Measurements from ENCODE around the gene PBX4.
A peak's percentile ranks its signal among the peaks of the same experiment; 100 is the strongest.

PBX4 gene

GRCh38 chr19:19552798-19553197 lies 65.7 kb downstream of the PBX4 start:
- DNase-seq = no peak

- no peak for DNase-seq
Observed at GRCh38 chr19:19551853-19552192, 66.7 kb downstream of the PBX4 start.

GRCh38 chr19:19550972-19551852 lies 67.3 kb downstream of the PBX4 start:
- DNase-seq = no peak

GRCh38 chr19:19550485-19550929 lies 68.0 kb downstream of the PBX4 start:
- DNase-seq = no peak

- no peak for DNase-seq
Observed at GRCh38 chr19:19549804-19550464, 68.6 kb downstream of the PBX4 start.

GRCh38 chr19:19548915-19549759 lies 69.3 kb downstream of the PBX4 start:
- no peak for DNase-seq

GRCh38 chr19:19547674-19548336 lies 70.7 kb downstream of the PBX4 start:
- DNase-seq = no peak

- no peak for DNase-seq
Observed at GRCh38 chr19:19546751-19547162, 71.7 kb downstream of the PBX4 start.

GRCh38 chr19:19545707-19546106 lies 72.8 kb downstream of the PBX4 start:
- no peak for DNase-seq

- DNase-seq = no peak
Observed at GRCh38 chr19:19544954-19545591, 73.4 kb downstream of the PBX4 start.

- DNase-seq = no peak
Observed at GRCh38 chr19:19544257-19544953, 74.1 kb downstream of the PBX4 start.

GRCh38 chr19:19543640-19544039 lies 74.8 kb downstream of the PBX4 start:
- no peak for DNase-seq

GRCh38 chr19:19543101-19543500 lies 75.4 kb downstream of the PBX4 start:
- no peak for DNase-seq

GRCh38 chr19:19542507-19542906 lies 76.0 kb downstream of the PBX4 start:
- DNase-seq = no peak

GRCh38 chr19:19541616-19542015 lies 76.9 kb downstream of the PBX4 start:
- DNase-seq = no peak

- peak; percentile 76 for DNase-seq
Observed at GRCh38 chr19:19540715-19541515, 77.6 kb downstream of the PBX4 start.

GRCh38 chr19:19540064-19540714 lies 78.3 kb downstream of the PBX4 start:
- no peak for DNase-seq

- DNase-seq = no peak
Observed at GRCh38 chr19:19539698-19540063, 78.8 kb downstream of the PBX4 start.

- no peak for DNase-seq
Observed at GRCh38 chr19:19538785-19539166, 79.7 kb downstream of the PBX4 start.

GRCh38 chr19:19538061-19538784 lies 80.3 kb downstream of the PBX4 start, which contains the start of gene CILP2:
CILP2 (plus strand) TSS chr19:19538265; CDS start chr19:19538350, 85 bp downstream.
- DNase-seq = peak; percentile 65
